Measurements from ENCODE around the gene SELENOH. TPM values are rescaled to one million over a fixed set of nuclear protein-coding genes. Genes with fewer than 3 reads are reported as not detected.

Gene SELENOH
- total RNA-seq, 1 donor from 2014 or later = 123 TPM

DNA sequence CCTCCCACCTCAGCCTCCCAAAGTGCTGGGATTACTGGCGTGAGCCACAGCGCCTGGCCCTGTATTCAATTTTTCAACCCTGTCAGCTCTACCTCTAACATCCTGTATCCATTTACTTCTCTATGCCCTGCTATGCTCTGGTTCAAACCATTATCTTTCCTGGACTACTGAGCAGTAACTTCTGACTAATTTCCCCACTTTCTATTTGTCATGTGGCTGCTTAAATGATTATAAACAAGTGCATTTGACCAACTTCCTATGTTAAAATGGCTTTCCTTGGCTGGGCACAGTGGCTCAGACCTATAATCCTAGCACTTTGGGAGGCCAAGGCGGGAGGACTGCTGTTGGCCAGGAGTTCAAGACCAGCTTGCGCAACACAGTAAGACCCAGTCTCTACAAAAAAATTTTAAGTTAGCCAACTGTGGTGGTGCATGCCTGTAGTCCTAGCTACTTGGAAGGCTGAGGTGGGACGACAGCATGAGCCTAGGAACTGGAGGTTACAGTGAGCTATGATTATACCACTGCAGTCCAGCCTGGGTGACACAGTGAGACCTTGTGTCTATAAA, 31.4 kb upstream of the SELENOH start:
- H3K27me3 ChIP-seq (ENCODE audit: insufficient read depth, low read length) = no peaks in the 10 kb centered on the region
- H3K4me1 ChIP-seq (ENCODE audit: insufficient read depth, low read length) = peaks cover 12% of the 10 kb centered on the region
- DNase-seq (ENCODE audit: low read depth) (no peak), FAIRE-seq (no peak)
- H2AFZ ChIP-seq (ENCODE audit: low read depth, low read length) = no peak overlapping the region
- Mint-ChIP-seq H3K27ac (ENCODE audit: unreplicated experiment) (no peak overlapping the region), H3K27me3 (ENCODE audit: low read depth, unreplicated experiment) (no peaks in the 10 kb centered on the region), H3K36me3 (ENCODE audit: low read depth, unreplicated experiment) (no peaks in the 10 kb centered on the region), H3K9me3 (ENCODE audit: unreplicated experiment) (no peaks in the 10 kb centered on the region), H3K4me1 (ENCODE audit: low read depth, unreplicated experiment) (peaks cover 24% of the 10 kb centered on the region), H3K4me3 (ENCODE audit: unreplicated experiment) (no peak overlapping the region)
- H4K20me1 ChIP-seq (ENCODE audit: insufficient read depth, low read length) = peaks cover 37% of the 10 kb centered on the region
- H3K9me3 ChIP-seq (ENCODE audit: insufficient read depth, low read depth, low read length) = no peaks in the 10 kb centered on the region
- H3K4me3 ChIP-seq (ENCODE audit: insufficient read depth, low read depth, low read length) = no peak overlapping the region
- no peak overlapping the region for H3K9ac ChIP-seq (ENCODE audit: low read length)
- peaks cover 4% of the 10 kb centered on the region for H3K36me3 ChIP-seq (ENCODE audit: insufficient read depth, low read length)
- H3K4me2 ChIP-seq (ENCODE audit: low read length) = no peak overlapping the region
- TF ChIP-seq, protein P1, sequence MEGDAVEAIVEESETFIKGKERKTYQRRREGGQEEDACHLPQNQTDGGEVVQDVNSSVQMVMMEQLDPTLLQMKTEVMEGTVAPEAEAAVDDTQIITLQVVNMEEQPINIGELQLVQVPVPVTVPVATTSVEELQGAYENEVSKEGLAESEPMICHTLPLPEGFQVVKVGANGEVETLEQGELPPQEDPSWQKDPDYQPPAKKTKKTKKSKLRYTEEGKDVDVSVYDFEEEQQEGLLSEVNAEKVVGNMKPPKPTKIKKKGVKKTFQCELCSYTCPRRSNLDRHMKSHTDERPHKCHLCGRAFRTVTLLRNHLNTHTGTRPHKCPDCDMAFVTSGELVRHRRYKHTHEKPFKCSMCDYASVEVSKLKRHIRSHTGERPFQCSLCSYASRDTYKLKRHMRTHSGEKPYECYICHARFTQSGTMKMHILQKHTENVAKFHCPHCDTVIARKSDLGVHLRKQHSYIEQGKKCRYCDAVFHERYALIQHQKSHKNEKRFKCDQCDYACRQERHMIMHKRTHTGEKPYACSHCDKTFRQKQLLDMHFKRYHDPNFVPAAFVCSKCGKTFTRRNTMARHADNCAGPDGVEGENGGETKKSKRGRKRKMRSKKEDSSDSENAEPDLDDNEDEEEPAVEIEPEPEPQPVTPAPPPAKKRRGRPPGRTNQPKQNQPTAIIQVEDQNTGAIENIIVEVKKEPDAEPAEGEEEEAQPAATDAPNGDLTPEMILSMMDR (IDR thresholded peaks at IDR 0.05; ENCODE audit: insufficient read depth, low read depth, low read length) = no peak
- no peak for TF ChIP-seq EZH2 (IDR thresholded peaks at IDR 0.05; ENCODE audit: insufficient read depth, low read length)
- H3K79me2 ChIP-seq (ENCODE audit: insufficient read depth, low read length) = peaks cover 74% of the 10 kb centered on the region
- no peak overlapping the region for H3K27ac ChIP-seq (ENCODE audit: low read depth, low read length)

DNA sequence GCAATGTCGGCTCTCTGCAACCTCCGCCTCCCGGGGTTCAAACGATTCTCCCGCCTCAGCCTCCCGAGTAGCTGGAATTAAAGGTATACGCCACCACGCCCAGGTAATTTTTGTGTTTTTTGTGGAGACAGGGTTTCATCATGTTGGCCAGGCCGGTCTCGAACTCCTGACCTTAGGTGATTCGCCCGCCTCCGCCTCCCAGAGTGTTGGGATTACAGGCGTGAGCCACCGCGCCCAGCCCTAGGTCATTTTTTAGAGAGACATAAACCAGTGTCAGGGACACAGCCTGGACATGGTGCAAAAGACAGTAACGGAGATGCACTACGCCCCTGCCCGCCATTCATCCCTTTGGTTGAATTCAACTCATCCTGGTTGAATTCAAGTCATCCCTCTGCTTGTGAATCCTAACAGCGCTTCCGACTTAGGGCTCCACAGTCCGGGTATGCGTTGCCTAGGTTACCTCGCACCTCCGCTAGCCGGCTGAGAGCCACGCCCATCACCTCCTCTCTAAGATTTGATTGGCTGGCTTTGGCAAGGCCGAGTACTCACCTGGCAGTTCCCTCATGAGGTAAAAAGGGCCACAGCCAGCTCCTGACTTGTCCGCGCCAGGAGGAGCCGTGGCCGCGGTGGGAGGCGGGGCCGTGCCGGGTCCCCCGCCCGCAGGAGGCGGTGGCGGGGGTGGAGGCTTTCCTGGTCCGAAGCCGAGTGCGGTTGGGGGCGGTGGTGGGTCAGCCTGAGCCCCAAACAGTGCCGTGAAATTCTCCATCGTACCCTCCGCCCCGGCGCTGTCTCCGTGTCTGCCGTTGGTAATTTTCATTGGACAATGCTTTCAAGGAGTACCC, 29.7 kb upstream of the SELENOH start, which contains the start of gene MED19:
Gene MED19 (minus strand): TSS at position 802 of the 842 bp plus-strand sequence. CDS start 36 bp downstream, at position 766.
- Histone ChIP-seq H3K27ac (ENCODE audit: low read depth, low read length) (peak within 1 kb of the TSS; percentile 76), H3K27me3 (ENCODE audit: insufficient read depth, low read length) (no peaks in the 10 kb centered on the region), H3K4me2 (ENCODE audit: low read length) (peak within 1 kb of the TSS; percentile 99), H3K9ac (ENCODE audit: low read length) (peak within 1 kb of the TSS; percentile 93), H3K4me3 (ENCODE audit: insufficient read depth, low read depth, low read length) (peak within 1 kb of the TSS; percentile 96), H4K20me1 (ENCODE audit: insufficient read depth, low read length) (peaks cover 37% of the 10 kb centered on the region), H3K79me2 (ENCODE audit: insufficient read depth, low read length) (peaks cover 74% of the 10 kb centered on the region), H3K9me3 (ENCODE audit: insufficient read depth, low read depth, low read length) (no peaks in the 10 kb centered on the region), H3K4me1 (ENCODE audit: insufficient read depth, low read length) (peaks cover 12% of the 10 kb centered on the region), H3K36me3 (ENCODE audit: insufficient read depth, low read length) (peaks cover under 1% of the 10 kb centered on the region), H2AFZ (ENCODE audit: low read depth, low read length) (peak within 1 kb of the TSS; percentile 87)
- Mint-ChIP-seq H3K4me1 (ENCODE audit: low read depth, unreplicated experiment) (peaks cover 24% of the 10 kb centered on the region), H3K9me3 (ENCODE audit: unreplicated experiment) (peaks cover 3% of the 10 kb centered on the region), H3K36me3 (ENCODE audit: low read depth, unreplicated experiment) (peaks cover 1% of the 10 kb centered on the region), H3K4me3 (ENCODE audit: unreplicated experiment) (peak within 1 kb of the TSS; percentile 100), H3K27me3 (ENCODE audit: low read depth, unreplicated experiment) (no peaks in the 10 kb centered on the region), H3K27ac (ENCODE audit: unreplicated experiment) (peak within 1 kb of the TSS; percentile 97)
- TF ChIP-seq, protein P1 (IDR thresholded peaks at IDR 0.05; ENCODE audit: insufficient read depth, low read depth, low read length) = no peak
- TF ChIP-seq EZH2 (IDR thresholded peaks at IDR 0.05; ENCODE audit: insufficient read depth, low read length) = no peak
- peak; percentile 68 for DNase-seq (ENCODE audit: low read depth)
- FAIRE-seq = no peak
